IPS-11a (cell line): Measurements from ENCODE around the gene KIF26B.

Source experiments
- H3K4me3 ChIP-seq: one replicate; pipeline ENCODE4 v1.5.1; 2013; ENCODE audit warnings: low read depth, low read length, control low read depth

Gene KIF26B

GRCh38 chr1:245448975-245449431 is 294.2 kb downstream of the KIF26B start:
- no peak overlapping the region for H3K4me3 ChIP-seq

- no peak overlapping the region for H3K4me3 ChIP-seq
Observed at GRCh38 chr1:245453541-245453940, 298.8 kb downstream of the KIF26B start.

DNA sequence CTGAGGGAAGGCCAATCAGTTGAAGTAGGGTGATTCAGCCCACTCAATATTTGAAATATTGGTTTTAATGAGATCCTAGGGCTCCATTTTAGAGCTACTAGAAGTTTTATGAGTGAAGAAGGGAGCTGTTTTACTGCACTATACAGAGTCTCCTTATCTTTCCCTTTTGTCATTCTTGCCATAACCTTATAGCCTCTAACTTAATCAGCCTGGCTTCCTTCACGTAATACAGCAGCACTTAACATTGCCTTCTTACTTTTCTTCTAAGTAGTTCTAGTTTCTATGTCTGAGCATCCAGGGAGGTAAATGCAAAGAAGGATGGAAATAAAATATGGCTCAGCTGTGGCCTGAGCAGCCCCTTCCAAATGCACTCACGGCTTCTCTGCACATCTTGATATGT is 299.3 kb downstream of the KIF26B start:
- no peak overlapping the region for H3K4me3 ChIP-seq

DNA sequence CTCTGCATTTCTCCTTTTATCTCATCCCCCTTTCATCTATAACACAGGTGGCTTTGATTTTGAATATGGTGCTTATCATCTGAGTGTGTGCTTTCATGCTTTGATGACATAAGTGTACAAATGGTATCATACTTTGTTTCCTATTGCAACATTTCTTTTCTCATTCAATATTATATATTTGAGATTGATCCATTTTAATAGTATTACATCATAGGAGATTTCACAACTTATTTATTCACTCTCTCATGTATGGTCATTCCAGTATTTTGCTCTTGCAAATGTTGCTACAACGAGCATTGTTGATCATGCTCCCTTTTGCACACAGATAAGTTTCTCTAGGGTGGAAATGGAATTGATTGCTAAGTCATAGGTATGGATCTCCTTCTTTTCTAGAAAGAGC is 302.8 kb downstream of the KIF26B start:
- no peak overlapping the region for H3K4me3 ChIP-seq

GRCh38 chr1:245458234-245458633 is 303.4 kb downstream of the KIF26B start:
- H3K4me3 ChIP-seq, result no peak overlapping the region

- H3K4me3 ChIP-seq, result no peak overlapping the region
Observed at GRCh38 chr1:245458761-245459174, 304.0 kb downstream of the KIF26B start.

- no peak overlapping the region for H3K4me3 ChIP-seq
Observed at GRCh38 chr1:245459621-245460020, 304.8 kb downstream of the KIF26B start.

DNA sequence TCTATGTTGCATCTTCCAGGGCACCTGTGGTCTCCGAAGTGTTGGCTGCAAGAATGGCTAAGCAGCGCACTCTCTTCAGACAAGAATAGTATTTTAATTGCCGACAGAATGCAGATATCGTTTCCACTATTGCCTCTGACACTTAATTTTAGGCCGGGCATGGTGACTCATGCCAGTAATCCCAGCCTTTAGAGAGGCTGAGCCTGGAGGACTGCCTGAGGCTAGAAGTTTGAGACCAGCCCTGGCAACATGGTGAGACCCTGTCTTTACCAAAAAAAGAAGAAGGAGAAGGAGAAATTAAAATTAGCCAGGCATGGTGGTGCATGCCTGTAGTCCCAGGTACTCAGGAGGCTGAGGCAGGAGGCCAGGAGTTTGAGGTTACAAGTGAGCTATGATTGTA is 306.9 kb downstream of the KIF26B start:
- no peak overlapping the region for H3K4me3 ChIP-seq

GRCh38 chr1:245462161-245462560 is 307.4 kb downstream of the KIF26B start:
- no peak overlapping the region for H3K4me3 ChIP-seq

GRCh38 chr1:245463392-245464165 is 308.8 kb downstream of the KIF26B start:
- no peak overlapping the region for H3K4me3 ChIP-seq

DNA sequence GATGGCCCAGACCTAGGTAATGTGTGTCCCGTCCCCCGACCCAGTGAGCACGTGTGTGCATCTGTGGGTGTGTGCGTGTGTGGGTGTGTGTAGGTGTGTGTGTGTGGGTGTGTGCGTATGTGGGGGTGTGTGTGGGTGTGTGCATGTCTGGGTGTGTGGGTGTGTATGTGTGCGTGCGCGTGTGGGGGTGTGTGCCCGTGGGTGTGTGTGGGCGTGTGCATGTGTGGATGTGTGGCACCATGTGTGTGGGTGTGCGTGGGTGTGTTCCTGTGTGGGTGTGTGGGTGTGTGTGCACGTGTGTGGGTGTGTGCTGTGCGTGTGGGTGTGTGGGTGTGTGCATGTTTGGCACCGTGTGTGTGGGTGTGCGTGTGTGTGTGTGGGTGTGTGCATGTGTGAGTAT is 309.5 kb downstream of the KIF26B start:
- no peak overlapping the region for H3K4me3 ChIP-seq

DNA sequence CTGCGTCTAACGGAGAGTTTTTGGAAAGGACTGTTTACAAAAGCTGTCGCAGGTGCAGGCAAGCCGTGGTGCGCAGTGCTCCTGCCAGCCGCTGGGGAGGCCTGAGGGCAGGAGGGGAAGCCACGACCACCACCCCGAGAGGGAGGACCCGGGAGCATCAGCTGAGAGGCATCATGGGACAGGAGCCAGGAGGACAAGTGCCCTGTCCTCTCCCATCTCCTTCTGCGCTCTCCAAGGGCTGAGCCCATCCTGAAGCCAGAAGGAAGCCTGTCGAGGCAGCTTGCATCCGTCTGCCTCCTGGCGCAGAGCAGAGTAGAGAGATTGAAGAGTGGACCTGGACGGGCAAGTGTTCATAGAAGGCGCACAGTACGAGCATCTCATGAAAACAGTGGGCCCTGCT is 310.9 kb downstream of the KIF26B start:
- no peak overlapping the region for H3K4me3 ChIP-seq

- no peak overlapping the region for H3K4me3 ChIP-seq
Observed at GRCh38 chr1:245466261-245466660, 311.5 kb downstream of the KIF26B start.

GRCh38 chr1:245467804-245468203 is 313.0 kb downstream of the KIF26B start:
- H3K4me3 ChIP-seq, result no peak overlapping the region

- no peak overlapping the region for H3K4me3 ChIP-seq
Observed at GRCh38 chr1:245469006-245469405, 314.2 kb downstream of the KIF26B start.

GRCh38 chr1:245469734-245470133 is 314.9 kb downstream of the KIF26B start:
- no peak overlapping the region for H3K4me3 ChIP-seq

- no peak overlapping the region for H3K4me3 ChIP-seq
Observed at GRCh38 chr1:245475126-245475525, 320.3 kb downstream of the KIF26B start.

DNA sequence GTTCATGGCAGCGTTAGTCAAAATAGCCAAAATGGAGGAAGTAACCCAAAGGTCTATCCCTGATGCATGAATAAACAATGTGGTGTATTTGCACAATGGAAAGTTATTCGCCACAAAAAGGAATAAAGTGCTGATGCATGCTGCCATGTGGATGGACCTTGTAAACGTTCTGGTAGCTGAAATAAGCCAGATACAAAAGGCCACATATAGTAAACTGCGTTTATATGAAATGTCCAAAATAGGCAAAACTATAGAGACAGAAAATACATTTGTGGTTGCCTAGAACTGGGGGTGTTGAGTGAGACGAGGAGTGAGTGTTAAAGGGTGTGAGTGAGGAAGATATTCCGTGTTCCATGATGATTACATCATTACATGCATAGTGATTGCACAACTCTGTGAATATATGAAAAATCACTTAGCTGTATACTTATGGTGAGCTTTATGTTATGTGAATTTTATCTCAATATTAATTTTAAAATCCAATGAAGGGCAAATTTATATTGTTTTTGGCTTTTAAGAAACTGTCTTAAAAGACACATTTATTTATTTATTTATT is 321.3 kb downstream of the KIF26B start:
- H3K4me3 ChIP-seq, result no peak overlapping the region

- no peak overlapping the region for H3K4me3 ChIP-seq
Observed at GRCh38 chr1:245477941-245478340, 323.2 kb downstream of the KIF26B start.

GRCh38 chr1:245480393-245481120 is 325.8 kb downstream of the KIF26B start:
- H3K4me3 ChIP-seq, result no peak overlapping the region

- no peak overlapping the region for H3K4me3 ChIP-seq
Observed at GRCh38 chr1:245481261-245481660, 326.5 kb downstream of the KIF26B start.

GRCh38 chr1:245483247-245483646 is 328.5 kb downstream of the KIF26B start:
- H3K4me3 ChIP-seq, result no peak overlapping the region
